ENCODE data around the gene TEX19.
A peak's percentile ranks its signal among the peaks of the same experiment; 100 is the strongest.

The TEX19 gene

GRCh38 chr17:82321947-82322466 lies 37.0 kb upstream of the TEX19 start:
- no peak for DNase-seq

GRCh38 chr17:82322526-82323453 lies 36.3 kb upstream of the TEX19 start:
- no peak for DNase-seq

DNA sequence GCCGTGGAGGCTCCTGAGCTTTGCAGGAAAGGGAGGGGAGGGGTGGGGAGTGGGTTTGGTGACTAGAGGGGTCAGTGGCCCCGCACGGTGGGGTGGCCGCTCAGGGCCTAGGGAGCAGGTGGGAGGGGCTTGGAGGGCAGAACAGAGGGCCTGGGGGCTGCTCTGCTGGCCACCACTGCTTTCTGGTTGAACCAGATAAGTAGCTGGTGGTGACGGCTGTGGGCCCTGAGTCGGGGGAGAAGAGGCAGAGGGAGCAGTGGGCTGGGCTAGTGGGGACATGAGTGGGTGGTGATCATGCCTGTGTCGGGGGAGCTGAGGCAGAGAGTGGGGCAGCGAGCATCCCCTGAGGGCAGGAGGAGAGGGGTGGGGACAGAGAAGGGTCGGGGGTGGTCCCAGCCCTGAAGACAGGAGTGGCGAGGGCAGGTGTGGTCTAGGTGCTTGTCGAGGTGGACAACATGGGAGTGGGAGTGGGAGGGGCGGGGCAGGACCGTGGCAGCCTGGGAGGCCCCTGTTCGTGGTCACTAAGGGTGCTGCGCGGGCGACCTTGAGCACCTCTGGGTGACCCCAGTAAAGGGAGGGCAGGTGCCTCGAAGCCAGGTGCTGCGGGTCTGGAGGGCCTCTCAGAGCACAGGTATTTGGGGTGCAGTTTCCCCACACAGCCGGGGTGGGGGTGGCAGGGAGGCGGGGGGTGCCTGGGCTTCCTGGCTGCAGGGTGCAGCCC lies 35.4 kb upstream of the TEX19 start:
- no peak for DNase-seq

DNA sequence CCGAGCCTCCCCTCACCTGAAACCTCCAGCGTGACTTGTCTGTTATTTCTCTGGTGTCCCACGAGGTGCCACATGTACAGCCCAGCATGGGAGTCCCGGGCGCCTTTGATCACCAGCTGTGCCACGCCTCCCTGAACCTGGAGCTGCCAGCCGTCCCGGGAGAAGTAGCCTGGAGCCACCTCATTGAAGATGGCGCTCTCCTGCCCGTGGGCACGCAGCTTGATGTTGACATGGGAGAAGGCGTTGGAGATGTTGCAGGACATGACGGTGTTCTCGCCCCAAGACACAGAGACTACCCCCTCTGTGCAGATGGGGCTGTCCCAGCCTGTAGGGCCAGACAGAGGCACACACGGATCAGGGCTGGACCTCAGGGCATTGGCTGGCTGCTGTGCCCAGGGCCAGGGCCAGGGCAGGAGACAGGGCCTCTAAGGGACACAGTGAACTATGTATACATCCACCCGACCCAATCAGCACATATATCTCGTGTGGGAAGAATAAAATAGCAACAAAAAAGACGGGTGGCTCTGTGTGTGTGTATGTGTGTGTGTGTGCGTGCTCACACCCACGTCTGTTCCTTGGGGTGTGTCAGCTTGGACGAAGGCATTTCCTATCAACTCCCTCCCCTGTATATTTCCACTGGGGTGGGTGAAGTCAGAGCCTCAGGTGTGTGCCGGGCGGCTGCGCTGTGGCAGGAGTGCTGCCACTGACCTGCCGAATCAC lies 34.3 kb upstream of the TEX19 start:
- DNase-seq: no peak

DNA sequence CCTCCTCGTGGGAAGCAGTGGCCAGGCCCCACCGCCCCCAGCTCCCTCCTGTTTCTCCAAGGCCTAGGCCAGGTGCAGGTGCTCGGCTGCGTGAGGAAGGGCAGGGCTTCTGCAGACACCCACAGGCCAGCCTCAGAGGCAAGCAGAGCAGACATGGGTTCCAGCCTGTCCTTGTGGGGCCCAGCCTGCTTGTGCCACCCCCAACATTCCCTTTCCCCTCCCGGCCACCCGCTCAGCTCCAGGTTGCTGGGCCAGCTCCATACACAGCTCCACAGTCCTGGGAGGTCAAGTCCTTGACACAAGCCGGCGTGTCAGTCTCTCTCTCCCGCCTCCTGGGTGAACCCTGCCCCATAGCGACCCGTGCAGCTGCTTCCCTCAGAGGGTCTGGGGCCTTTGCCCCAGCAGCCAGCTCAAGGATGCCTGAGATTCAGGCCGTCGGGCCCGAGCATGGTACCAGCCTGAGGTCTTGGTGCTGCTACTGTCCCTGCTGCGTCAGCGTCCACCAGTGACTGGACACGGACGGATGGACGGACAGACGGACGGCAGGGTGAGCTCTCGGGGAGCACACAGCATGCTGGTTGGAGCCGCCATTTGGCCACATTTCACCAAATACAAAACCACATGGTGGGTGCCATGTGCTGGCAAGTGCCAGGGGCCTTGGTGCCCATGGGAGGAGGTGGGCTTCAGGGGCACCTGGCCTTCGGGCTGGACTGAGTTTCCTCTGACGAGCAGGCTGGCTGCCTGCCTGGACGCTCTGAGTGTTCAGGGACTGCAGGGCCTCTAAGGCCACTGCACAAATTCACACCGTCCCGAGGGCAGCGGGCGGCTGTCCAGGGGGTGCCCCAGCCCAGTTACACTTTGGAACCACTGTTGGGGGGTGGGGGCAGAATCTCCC lies 33.5 kb upstream of the TEX19 start:
- DNase-seq: no peak

DNA sequence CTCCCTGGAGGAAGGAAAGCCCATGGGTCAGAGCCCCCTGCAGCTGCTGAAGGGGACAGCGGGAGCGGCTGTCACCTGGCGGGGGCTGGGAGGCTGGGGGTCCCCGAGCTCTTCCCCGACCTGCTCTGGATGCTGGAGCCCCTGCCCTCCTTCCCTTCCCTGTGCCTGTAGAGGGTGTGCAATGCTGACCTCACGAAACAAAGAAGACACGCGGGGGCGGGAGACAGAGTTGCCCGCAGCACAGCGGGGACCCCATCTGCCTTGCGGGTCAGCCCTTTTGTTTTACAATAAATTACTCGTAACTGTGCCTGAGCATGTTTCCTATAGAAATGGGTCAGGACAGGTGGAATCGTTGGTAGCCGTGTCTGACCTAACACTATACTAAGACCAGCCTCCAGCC lies 31.8 kb upstream of the TEX19 start:
- no peak for DNase-seq

DNA sequence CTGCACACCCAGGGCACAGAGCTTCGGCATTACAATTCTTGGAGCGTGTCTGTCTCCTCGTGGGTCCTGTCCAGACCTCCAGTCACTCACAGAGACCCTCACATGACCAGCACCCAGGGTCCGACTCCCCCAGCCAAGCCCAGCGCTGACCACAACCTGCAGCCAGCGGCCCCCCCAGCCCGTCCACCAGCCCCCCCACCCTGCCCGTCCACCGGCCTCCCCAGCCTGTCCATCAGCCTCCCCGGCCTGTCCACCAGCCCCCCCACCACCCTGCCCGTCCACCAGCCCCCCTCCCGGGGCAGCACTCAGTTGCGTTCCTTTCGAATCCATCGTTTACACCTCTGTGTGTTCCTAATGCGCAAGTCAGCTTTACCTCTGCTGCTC lies 31.3 kb upstream of the TEX19 start:
- DNase-seq: no peak

DNA sequence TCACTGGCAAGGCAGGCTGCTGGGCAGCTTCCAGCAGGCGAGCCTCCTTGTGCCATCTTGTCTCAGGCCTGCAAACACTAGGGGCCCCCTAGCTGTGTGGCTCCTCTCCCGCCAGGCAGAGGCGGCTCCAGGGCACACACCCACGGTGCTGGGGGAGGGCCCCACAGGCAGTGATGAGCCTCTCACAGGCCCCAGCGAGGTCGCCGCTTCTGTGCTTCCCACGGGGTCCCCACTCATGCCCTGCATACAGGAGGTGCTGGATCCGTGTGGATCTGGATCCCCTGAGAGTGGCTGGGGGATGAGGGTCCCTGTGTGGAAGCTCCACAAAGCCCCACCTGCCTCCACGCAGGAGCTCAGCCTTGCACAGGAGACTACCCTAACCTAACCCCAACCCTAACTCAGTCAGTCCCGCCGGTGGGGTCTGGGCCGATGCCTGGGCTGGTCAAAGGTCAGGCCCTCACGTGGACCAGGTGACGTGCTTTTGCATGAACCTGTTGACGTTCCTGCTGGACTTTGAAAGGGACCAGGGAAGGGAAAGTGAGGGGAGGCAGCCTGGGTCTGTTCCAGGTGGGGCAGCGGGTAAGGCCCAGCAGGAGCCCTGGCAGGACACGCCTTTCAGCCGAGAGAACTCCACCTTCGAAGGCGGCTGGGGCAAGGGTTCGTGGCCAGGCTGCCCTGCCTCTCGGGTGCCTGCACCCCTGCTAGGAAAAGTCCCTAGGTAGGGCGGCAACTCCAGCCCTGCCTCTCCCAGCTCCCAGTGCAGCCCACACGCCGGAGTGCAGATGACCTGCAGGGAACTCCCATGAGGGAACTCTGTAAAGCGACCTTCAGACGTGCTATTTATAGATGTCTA lies 30.7 kb upstream of the TEX19 start:
- no peak for DNase-seq

GRCh38 chr17:82328994-82329507 lies 30.0 kb upstream of the TEX19 start:
- no peak for DNase-seq

GRCh38 chr17:82329683-82330321 lies 29.2 kb upstream of the TEX19 start:
- no peak for DNase-seq

DNA sequence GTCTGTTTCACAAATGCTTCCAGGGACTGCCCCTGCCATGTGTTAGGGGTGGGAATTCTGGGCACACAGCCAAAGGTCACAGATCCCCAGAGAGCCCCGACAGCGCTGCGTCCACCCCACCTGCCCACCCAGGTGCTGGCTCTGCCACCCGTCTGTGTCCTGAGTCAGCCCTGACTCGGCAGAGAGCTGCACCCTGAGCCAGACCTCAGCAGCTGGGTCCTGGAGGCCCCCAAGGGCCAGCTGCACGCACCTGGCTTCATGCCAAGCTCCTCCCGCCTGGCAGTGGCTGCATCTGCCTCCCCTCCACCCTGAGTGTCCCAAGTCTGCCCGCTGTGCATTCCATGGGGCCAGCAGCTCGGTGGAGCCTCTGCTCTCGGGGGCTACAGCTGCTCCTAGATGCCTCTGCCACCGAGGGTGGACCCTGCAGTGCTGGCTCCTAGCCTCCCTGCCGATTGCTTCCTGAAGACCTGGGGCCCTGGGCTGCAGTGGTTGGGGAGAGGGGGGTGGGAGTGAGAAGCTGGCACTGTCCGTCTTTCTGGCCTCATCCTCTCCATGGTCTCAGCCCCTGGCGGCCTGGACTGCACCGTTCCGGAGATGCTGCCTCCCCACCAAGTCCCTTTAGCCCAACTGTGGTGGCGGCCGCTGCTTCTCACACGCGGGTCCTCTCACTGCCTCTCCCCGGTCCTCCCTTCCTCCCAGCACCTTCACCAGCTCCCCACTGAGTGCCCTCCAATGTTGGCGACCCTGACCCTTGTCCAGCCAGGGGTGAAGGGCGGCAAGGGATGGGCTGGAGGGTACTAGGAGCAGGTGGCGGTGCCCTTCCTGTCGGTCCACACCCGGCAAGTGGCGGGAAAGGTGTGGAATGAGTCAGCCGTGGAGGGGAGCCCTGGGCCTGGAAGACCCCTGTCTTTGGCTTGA lies 28.5 kb upstream of the TEX19 start:
- DNase-seq: no peak

DNA sequence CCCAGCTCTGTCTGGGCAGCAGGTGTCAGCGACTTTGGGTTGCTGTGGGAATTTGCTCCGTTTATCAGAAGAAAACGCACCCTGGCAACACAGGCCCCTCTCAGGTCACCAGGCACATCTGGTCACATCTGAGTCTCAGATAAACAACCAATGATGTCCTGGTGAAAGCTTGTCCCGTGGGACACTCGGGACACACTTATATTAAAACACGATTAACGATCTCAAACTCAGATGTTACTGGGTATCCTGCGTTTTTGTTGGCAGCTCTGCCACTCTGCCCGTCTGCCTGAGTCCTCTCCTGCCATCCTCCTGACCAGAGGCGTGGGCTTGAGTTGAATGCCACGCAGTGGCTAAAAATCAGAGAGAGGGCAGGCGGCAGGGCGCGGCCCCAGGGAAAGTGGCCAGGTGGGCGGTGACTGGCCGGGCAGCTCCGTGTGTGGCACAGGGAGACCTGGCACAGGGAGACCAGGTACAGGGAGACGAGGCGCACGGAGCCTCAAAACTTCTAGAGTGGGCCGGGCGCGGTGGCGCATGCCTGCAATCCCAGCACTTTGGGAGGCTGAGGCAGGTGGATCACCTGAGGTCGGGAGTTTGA lies 27.6 kb upstream of the TEX19 start:
- no peak for DNase-seq

DNA sequence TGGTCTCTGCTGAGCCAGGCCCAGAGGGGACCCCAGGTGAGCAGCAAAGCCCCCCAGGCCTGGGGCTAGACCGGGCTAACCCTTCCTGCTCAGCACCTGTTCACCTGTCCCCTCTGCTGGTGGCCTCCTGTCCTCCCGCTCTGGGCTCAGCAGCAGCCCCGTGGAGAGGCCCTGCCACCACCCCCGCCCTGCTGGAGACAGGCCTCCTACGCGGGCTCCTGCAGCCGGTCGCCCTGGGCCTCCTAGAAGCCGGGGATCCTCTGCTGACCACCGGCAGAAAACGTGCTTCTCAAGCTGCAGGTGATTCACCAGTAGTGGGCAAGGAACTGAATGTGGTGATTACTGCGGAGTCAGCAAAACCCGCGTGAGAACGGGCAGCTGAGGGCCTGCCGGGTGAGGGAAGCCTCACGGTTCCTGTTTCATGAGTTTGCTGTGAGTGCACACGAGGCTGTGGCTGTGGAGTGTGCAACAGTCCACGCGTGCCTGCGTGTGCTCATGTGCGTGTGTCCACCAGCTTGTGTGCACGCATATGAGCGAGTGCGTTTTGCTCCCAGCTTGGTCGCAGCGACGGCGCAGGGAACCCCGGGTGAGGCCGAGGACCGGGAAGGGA lies 26.3 kb upstream of the TEX19 start:
- peak; percentile 80 for DNase-seq

DNA sequence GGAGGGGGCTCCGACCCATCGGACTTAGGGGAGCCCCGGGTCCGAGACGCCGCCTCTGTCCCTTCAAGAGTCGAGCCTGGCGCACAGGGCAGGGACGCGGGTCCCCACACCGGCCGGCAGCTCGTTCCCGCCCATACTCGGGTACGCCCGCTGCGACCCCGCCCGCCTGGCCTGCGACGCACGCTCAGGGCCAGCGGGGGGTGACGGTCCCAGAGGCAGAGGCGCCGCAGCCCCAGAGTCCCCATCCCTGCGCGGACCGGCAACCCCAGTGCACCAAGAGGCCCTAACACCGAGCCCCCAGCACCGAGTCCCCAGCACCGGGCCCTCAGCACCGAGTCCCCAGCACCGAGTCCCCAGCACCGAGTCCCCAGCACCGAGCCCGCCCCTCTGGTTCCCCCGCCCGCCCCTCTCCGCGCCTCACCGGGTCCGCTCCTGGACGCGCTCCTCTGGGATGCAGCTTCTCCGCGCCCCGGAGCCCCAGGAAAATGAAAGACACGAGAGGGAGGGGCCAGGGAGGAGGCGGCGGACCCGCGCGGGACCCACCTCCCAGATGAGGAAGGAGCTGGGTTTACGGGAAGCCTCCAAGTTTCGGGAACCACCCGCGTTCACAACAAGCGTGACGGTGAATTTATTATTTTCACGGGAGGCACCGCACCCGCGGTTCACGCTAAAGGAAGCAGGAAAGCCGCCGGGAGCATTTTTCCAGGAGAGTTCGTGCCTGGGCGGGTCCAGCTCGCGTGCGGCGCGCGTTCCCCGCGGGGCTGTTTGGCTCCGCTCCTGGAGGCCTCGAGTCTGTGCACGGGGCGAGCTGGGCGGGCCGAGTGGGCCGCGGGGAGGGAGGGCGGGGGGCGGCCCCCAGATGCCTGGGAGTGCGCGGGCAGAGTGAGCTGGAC lies 25.5 kb upstream of the TEX19 start, which contains the start of gene SECTM1:
SECTM1 (minus strand) TSS at position 488 of the 893 bp plus-strand sequence. CDS start 6,526 bp downstream, outside the sequence.
- no peak for DNase-seq

GRCh38 chr17:82334204-82334621 lies 24.8 kb upstream of the TEX19 start:
- DNase-seq: no peak

DNA sequence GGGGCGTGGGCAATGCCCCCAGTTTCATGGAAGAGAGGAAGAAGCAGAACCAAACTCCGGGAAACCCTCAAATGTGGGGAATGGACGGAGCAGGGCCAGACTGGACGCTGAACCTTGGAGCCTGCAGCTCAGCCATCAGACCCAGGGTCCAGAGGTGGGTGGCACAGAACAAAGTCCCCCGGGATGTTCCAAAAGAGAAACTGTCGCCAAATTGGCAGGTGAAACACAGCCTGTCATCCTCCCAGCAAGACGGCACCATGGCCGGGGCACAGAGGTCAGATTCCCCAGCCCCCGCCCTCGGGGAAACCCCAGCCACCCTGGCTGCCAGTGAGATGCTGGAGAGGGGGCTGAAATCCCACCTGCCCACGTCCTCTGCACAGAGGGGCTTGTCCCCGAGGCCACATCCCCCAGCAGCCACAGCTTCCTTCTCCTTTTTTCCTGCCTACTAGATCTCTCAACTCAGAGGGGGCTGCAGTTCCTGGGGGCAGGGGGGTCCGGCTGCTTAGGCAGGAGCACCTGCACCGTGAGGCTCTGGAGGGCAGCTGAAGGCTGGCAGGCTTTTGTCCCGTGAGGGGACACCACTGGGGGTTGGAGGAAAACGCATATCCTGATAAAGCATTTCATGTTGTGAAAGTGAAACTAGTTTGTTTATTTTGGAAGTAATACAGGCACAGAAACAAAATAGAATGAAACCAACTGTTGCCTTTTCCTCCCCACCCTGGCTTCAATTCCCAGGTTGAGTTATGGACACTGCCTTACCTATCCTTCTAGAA lies 24.2 kb upstream of the TEX19 start:
- DNase-seq: no peak
